ENCODE measurements around the gene WNT9A.

WNT9A gene

GRCh38 chr1:227890451-227891222, 57.1 kb downstream of the WNT9A start:
- no peaks in the 10 kb centered on the region for H3K36me3 Mint-ChIP-seq (ENCODE audit: low read depth)
- no peak overlapping the region for H3K4me3 Mint-ChIP-seq
- peaks cover 9% of the 10 kb centered on the region for H3K4me1 Mint-ChIP-seq (ENCODE audit: low read depth)
- intact Hi-C loops (cut with micrococcal nuclease) = no loop called here
- no peak overlapping the region for H3K27ac Mint-ChIP-seq
- no peaks in the 10 kb centered on the region for H3K9me3 Mint-ChIP-seq
- no peaks in the 10 kb centered on the region for H3K27me3 Mint-ChIP-seq

- Mint-ChIP-seq H3K27me3 (no peaks in the 10 kb centered on the region), H3K27ac (no peak overlapping the region), H3K9me3 (no peaks in the 10 kb centered on the region), H3K4me3 (no peak overlapping the region), H3K4me1 (ENCODE audit: low read depth) (peaks cover 12% of the 10 kb centered on the region), H3K36me3 (ENCODE audit: low read depth) (no peaks in the 10 kb centered on the region)
- intact Hi-C loops (cut with micrococcal nuclease) = no loop called here
Observed at GRCh38 chr1:227889863-227890405, 57.8 kb downstream of the WNT9A start.

- Mint-ChIP-seq H3K27ac (no peak overlapping the region), H3K4me3 (no peak overlapping the region)
Observed at GRCh38 chr1:227889047-227889862, 58.5 kb downstream of the WNT9A start.

GRCh38 chr1:227888404-227889046, 59.2 kb downstream of the WNT9A start:
- Mint-ChIP-seq H3K4me3 (no peak overlapping the region), H3K27me3 (peaks cover 2% of the 10 kb centered on the region), H3K27ac (no peak overlapping the region), H3K9me3 (no peaks in the 10 kb centered on the region), H3K4me1 (ENCODE audit: low read depth) (peaks cover 12% of the 10 kb centered on the region), H3K36me3 (ENCODE audit: low read depth) (no peaks in the 10 kb centered on the region)
- intact Hi-C loops (cut with micrococcal nuclease) = no loop called here

More at GRCh38 chr1:227889047-227889862, 58.5 kb downstream of the WNT9A start:
- H3K27me3 Mint-ChIP-seq = no peaks in the 10 kb centered on the region
- H3K4me1 Mint-ChIP-seq (ENCODE audit: low read depth) = peaks cover 12% of the 10 kb centered on the region
- H3K9me3 Mint-ChIP-seq = no peaks in the 10 kb centered on the region
- intact Hi-C loops (cut with micrococcal nuclease) = no loop called here
- H3K36me3 Mint-ChIP-seq (ENCODE audit: low read depth) = no peaks in the 10 kb centered on the region

- Mint-ChIP-seq H3K4me1 (ENCODE audit: low read depth) (peaks cover 12% of the 10 kb centered on the region), H3K4me3 (peak overlapping the region; percentile 70), H3K27me3 (peaks cover 2% of the 10 kb centered on the region), H3K27ac (peak overlapping the region; percentile 16), H3K36me3 (ENCODE audit: low read depth) (no peaks in the 10 kb centered on the region), H3K9me3 (no peaks in the 10 kb centered on the region)
- intact Hi-C loops (cut with micrococcal nuclease) = loop anchor here (2.0 kb wide), 1 partner anchor 99 kb away; no protein-coding TSS in a partner anchor
Observed at GRCh38 chr1:227887697-227888403, 59.9 kb downstream of the WNT9A start.

- H3K4me3 Mint-ChIP-seq = peak overlapping the region; percentile 70
- H3K27ac Mint-ChIP-seq = peak overlapping the region; percentile 16
- intact Hi-C loops (cut with micrococcal nuclease) = loop anchor here (2.0 kb wide), 1 partner anchor 98 kb away; no protein-coding TSS in a partner anchor
- peaks cover 12% of the 10 kb centered on the region for H3K4me1 Mint-ChIP-seq (ENCODE audit: low read depth)
- H3K36me3 Mint-ChIP-seq (ENCODE audit: low read depth) = no peaks in the 10 kb centered on the region
- no peaks in the 10 kb centered on the region for H3K9me3 Mint-ChIP-seq
- peaks cover 4% of the 10 kb centered on the region for H3K27me3 Mint-ChIP-seq
Observed at GRCh38 chr1:227886993-227887696, 60.6 kb downstream of the WNT9A start.

- no peak overlapping the region for H3K27ac Mint-ChIP-seq
- peak overlapping the region; percentile 70 for H3K4me3 Mint-ChIP-seq
- intact Hi-C loops (cut with micrococcal nuclease) = loop anchor here (2.0 kb wide), 1 partner anchor 98 kb away; no protein-coding TSS in a partner anchor
- no peaks in the 10 kb centered on the region for H3K9me3 Mint-ChIP-seq
- H3K36me3 Mint-ChIP-seq (ENCODE audit: low read depth) = no peaks in the 10 kb centered on the region
- peaks cover 12% of the 10 kb centered on the region for H3K4me1 Mint-ChIP-seq (ENCODE audit: low read depth)
- H3K27me3 Mint-ChIP-seq = peaks cover 4% of the 10 kb centered on the region
Observed at GRCh38 chr1:227886503-227886961, 61.2 kb downstream of the WNT9A start.

- Mint-ChIP-seq H3K4me3 (no peak overlapping the region), H3K27ac (peak overlapping the region; percentile 52), H3K27me3 (peaks cover 4% of the 10 kb centered on the region), H3K9me3 (no peaks in the 10 kb centered on the region), H3K4me1 (ENCODE audit: low read depth) (peaks cover 12% of the 10 kb centered on the region), H3K36me3 (ENCODE audit: low read depth) (no peaks in the 10 kb centered on the region)
- intact Hi-C loops (cut with micrococcal nuclease) = loop anchor here (2.0 kb wide), 1 partner anchor 97 kb away; no protein-coding TSS in a partner anchor
Observed at GRCh38 chr1:227885648-227886502, 61.9 kb downstream of the WNT9A start.

GRCh38 chr1:227885135-227885647, 62.5 kb downstream of the WNT9A start:
- Mint-ChIP-seq H3K36me3 (ENCODE audit: low read depth) (no peaks in the 10 kb centered on the region), H3K27me3 (peaks cover 6% of the 10 kb centered on the region), H3K9me3 (no peaks in the 10 kb centered on the region), H3K4me1 (ENCODE audit: low read depth) (peaks cover 12% of the 10 kb centered on the region), H3K4me3 (no peak overlapping the region), H3K27ac (peak overlapping the region; percentile 52)
- intact Hi-C loops (cut with micrococcal nuclease) = no loop called here

GRCh38 chr1:227884370-227885134, 63.2 kb downstream of the WNT9A start:
- Mint-ChIP-seq H3K27ac (no peak overlapping the region), H3K4me3 (no peak overlapping the region), H3K36me3 (ENCODE audit: low read depth) (no peaks in the 10 kb centered on the region), H3K9me3 (no peaks in the 10 kb centered on the region), H3K4me1 (ENCODE audit: low read depth) (peaks cover 12% of the 10 kb centered on the region), H3K27me3 (peaks cover 7% of the 10 kb centered on the region)
- intact Hi-C loops (cut with micrococcal nuclease) = no loop called here

GRCh38 chr1:227883641-227884301, 64.0 kb downstream of the WNT9A start:
- Mint-ChIP-seq H3K36me3 (ENCODE audit: low read depth) (no peaks in the 10 kb centered on the region), H3K27ac (no peak overlapping the region), H3K4me1 (ENCODE audit: low read depth) (peaks cover 12% of the 10 kb centered on the region), H3K27me3 (peaks cover 9% of the 10 kb centered on the region), H3K4me3 (no peak overlapping the region), H3K9me3 (no peaks in the 10 kb centered on the region)
- intact Hi-C loops (cut with micrococcal nuclease) = no loop called here

Data from dendritic cell treated with granulocyte-macrophage colony-stimulating factor and Interleukin-4, amounts not matched to agents 40 ng/mL and 50 ng/mL, for 4 days (primary cell).